GM23338 (cell line): ENCODE data around the gene SRSF3. TPM values are rescaled to one million over a fixed set of nuclear protein-coding genes. Genes with fewer than 3 reads are reported as not detected.
A peak's percentile ranks its signal among the peaks of the same experiment; 100 is the strongest.

Source experiments
- ATAC-seq: fragments of 200-7000 bp; cut with Tn5 transposase; 3 replicates; pipeline ENCODE4 v1.9.1; 2020
- DNase-seq: peaks from one replicate; pipeline ENCODE4 v3.0.0-alpha.2; 2015; ENCODE audit warnings: low spot score
- H2AFZ ChIP-seq: fragments of 200-600 bp; sonication (generic); 2 replicates; pipeline ENCODE4 v1.8.0; 2016; ENCODE audit warnings: antibody characterized with exemption, mild to moderate bottlenecking, moderate library complexity
- H3F3A ChIP-seq: fragments of 200-600 bp; sonication (generic); replicated peaks from 2 replicates; pipeline ENCODE4 v1.8.0; 2017; ENCODE audit warnings: antibody characterized with exemption, mixed run types, low read depth
- H3K27ac ChIP-seq: fragments of 200-600 bp; sonication (generic); 2 replicates; pipeline ENCODE4 v1.6.1; 2016; ENCODE audit warnings: low read depth
- H3K27me3 ChIP-seq: fragments of 200-600 bp; sonication (generic); 2 replicates; pipeline ENCODE4 v1.8.0; 2016; ENCODE audit warnings: mild to moderate bottlenecking, mixed run types, moderate library complexity; ENCODE audit not compliant: insufficient read depth
- H3K36me3 ChIP-seq: fragments of 200-600 bp; sonication (generic); 2 replicates; pipeline ENCODE4 v1.8.0; 2016; ENCODE audit warnings: mild to moderate bottlenecking; ENCODE audit not compliant: insufficient read depth
- H3K4me1 ChIP-seq: fragments of 200-600 bp; sonication (generic); 2 replicates; pipeline ENCODE4 v1.8.0; 2016; ENCODE audit warnings: mild to moderate bottlenecking, moderate library complexity; ENCODE audit not compliant: insufficient read depth
- H3K4me2 ChIP-seq: fragments of 200-600 bp; sonication (generic); 2 replicates; pipeline ENCODE4 v1.7.1; 2017; ENCODE audit warnings: mixed run types
- H3K4me3 ChIP-seq: fragments of 200-600 bp; sonication (generic); 2 replicates; pipeline ENCODE4 v1.6.1; 2016; ENCODE audit warnings: mixed run types
- H3K79me2 ChIP-seq: fragments of 200-600 bp; sonication (generic); replicated peaks from 2 replicates; pipeline ENCODE4 v1.8.0; 2017; ENCODE audit warnings: mild to moderate bottlenecking; ENCODE audit not compliant: insufficient read depth
- H3K9me2 ChIP-seq: fragments of 200-600 bp; sonication (generic); 2 replicates; pipeline ENCODE4 v1.8.0; 2017; ENCODE audit not compliant: insufficient read depth
- H4K20me1 ChIP-seq: fragments of 200-600 bp; sonication (generic); replicated peaks from 2 replicates; pipeline ENCODE4 v1.8.0; 2017; ENCODE audit warnings: mild to moderate bottlenecking; ENCODE audit not compliant: insufficient read depth
- H3K27ac Mint-ChIP-seq: 2 replicates; pipeline ENCODE4 v1.8.0; 2020; ENCODE audit warnings: inconsistent platforms, mild to moderate bottlenecking, moderate library complexity, mixed read lengths
- H3K27me3 Mint-ChIP-seq: 3 replicates; pipeline ENCODE4 v1.8.0; 2022; ENCODE audit warnings: low read depth, mild to moderate bottlenecking, moderate library complexity, mixed read lengths, inconsistent platforms; ENCODE audit not compliant: insufficient read depth, poor library complexity
- H3K36me3 Mint-ChIP-seq: 3 replicates; pipeline ENCODE4 v1.8.0; 2021; ENCODE audit warnings: low read depth, mild to moderate bottlenecking, inconsistent platforms, moderate library complexity, mixed read lengths
- H3K4me1 Mint-ChIP-seq: 3 replicates; pipeline ENCODE4 v1.8.0; 2020; ENCODE audit warnings: mild to moderate bottlenecking, inconsistent platforms, mixed read lengths
- H3K4me3 Mint-ChIP-seq: 3 replicates; pipeline ENCODE4 v1.8.0; 2021; ENCODE audit warnings: moderate library complexity, mild to moderate bottlenecking, inconsistent platforms, mixed read lengths
- H3K9me3 Mint-ChIP-seq: 3 replicates; pipeline ENCODE4 v1.8.0; 2020; ENCODE audit warnings: moderate library complexity, mild to moderate bottlenecking, inconsistent platforms, mixed read lengths
- CREB1 ChIP-seq: fragments of 250-450 bp; sonication (Bioruptor Pico); IDR thresholded peaks from 2 replicates; pipeline ENCODE4 v1.5.0; 2020; ENCODE audit warnings: low read depth, mild to moderate bottlenecking, moderate library complexity
- CTCF ChIP-seq, 2 experiments: fragments of 200-600 bp in 1 of 2; sonication (generic) in 1 of 2; conservative IDR thresholded peaks; 2 replicates each; pipeline versions ENCODE4 v1.5.1 to v1.6.1; 2016 to 2017; ENCODE audit warnings: antibody characterized with exemption in 2 of 2, low read depth in 2 of 2, mild to moderate bottlenecking in 2 of 2, moderate library complexity in 1 of 2
- EZH2 ChIP-seq: fragments of 200-600 bp; sonication (generic); IDR thresholded peaks from one replicate; pipeline ENCODE4 v1.8.0; 2017; ENCODE audit warnings: antibody characterized with exemption, mild to moderate bottlenecking, low read depth; ENCODE audit not compliant: unreplicated experiment
- EZH2phosphoT487 ChIP-seq: fragments of 200-600 bp; sonication (generic); IDR thresholded peaks from one replicate; pipeline ENCODE4 v1.8.1; 2018; ENCODE audit warnings: antibody characterized with exemption; ENCODE audit not compliant: unreplicated experiment
- JUNB ChIP-seq: IDR thresholded peaks from one replicate; pipeline ENCODE4 v1.6.1; 2016; ENCODE audit warnings: antibody characterized with exemption; ENCODE audit not compliant: unreplicated experiment
- NANOG ChIP-seq: IDR thresholded peaks from 2 replicates; pipeline ENCODE4 v1.6.1; 2016; ENCODE audit warnings: antibody characterized with exemption, borderline replicate concordance
- POLR2AphosphoS5 ChIP-seq: IDR thresholded peaks from 2 replicates; pipeline ENCODE4 v1.6.1; 2016; ENCODE audit warnings: antibody characterized with exemption, low read depth
- REST ChIP-seq: IDR thresholded peaks from one replicate; pipeline ENCODE4 v1.6.1; 2018; ENCODE audit warnings: antibody characterized with exemption; ENCODE audit not compliant: unreplicated experiment
- STAT1 ChIP-seq: IDR thresholded peaks from one replicate; pipeline ENCODE4 v1.6.1; 2016; ENCODE audit warnings: antibody characterized with exemption; ENCODE audit not compliant: unreplicated experiment
- ZNF114 ChIP-seq: fragments of 250-450 bp; sonication (Bioruptor Pico); IDR thresholded peaks from 2 replicates; pipeline ENCODE4 v1.5.0; 2020; ENCODE audit warnings: mild to moderate bottlenecking, moderate library complexity
- ZNF462 ChIP-seq: fragments of 250-450 bp; sonication (Bioruptor Pico); IDR thresholded peaks from 2 replicates; pipeline ENCODE4 v1.5.0; 2020; ENCODE audit warnings: mild to moderate bottlenecking, moderate library complexity
- polyA plus RNA-seq: library from polyadenylated mRNA; unstranded; fragments of >200 nt; fragmentation: Nextera tagmentation; extraction: Ambion mirVana; gene quantifications from 2 replicates; pipeline ENCODE4 v1.2.1, GENCODE V29; 2016
- total RNA-seq: library from RNA; depleted of rRNA; stranded (reverse); fragments of >200 nt; shearing (Covaris generic); gene quantifications from 2 replicates; pipeline ENCODE4 v1.2.3, GENCODE V29; 2014

The SRSF3 gene
- total and polyA plus RNA-seq, 2 experiments from 2014 or later, result 436 to 655 TPM

- TF ChIP-seq REST, result no peak
- TF ChIP-seq ZNF114 (CRISPR knock-in tag), result no peak
Measured at GRCh38 chr6:36559011-36559793, 35.0 kb upstream of the SRSF3 start (continued).

- Mint-ChIP-seq H3K27ac (no peak overlapping the region), H3K4me1 (no peaks in the 10 kb centered on the region; the same call in 2 of the 3 replicates), H3K27me3 (peaks cover 5% of the 10 kb centered on the region), H3K9me3 (no peaks in the 10 kb centered on the region), H3K36me3 (no peaks in the 10 kb centered on the region), H3K4me3 (no peak overlapping the region; the same call in 2 of the 3 replicates)
- Histone ChIP-seq H3K9me2 (no peaks in the 10 kb centered on the region), H3F3A (no peaks in the 10 kb centered on the region), H4K20me1 (no peaks in the 10 kb centered on the region), H3K36me3 (no peaks in the 10 kb centered on the region), H3K27ac (no peak overlapping the region), H3K79me2 (no peaks in the 10 kb centered on the region), H3K27me3 (no peaks in the 10 kb centered on the region), H3K4me3 (no peak overlapping the region), H3K4me1 (no peaks in the 10 kb centered on the region), H2AFZ (peak overlapping the region; percentile 38; the same call in 1 of the 2 replicates), H3K4me2 (no peak overlapping the region)
- DNase-seq, result no peak
- no peak; the same call in 2 of the 3 replicates for ATAC-seq
- TF ChIP-seq ZNF462 (CRISPR knock-in tag), result no peak
- TF ChIP-seq EZH2phosphoT487, result no peak
- no peak for TF ChIP-seq NANOG
- no peak for TF ChIP-seq JUNB
- no peak for TF ChIP-seq STAT1
- no peak for TF ChIP-seq EZH2
- TF ChIP-seq CTCF (conservative IDR thresholded peaks at IDR 0.05; ENCODE audit: low read depth in 2 of 2), result no peak; a peak in 1 of 4 replicates
- TF ChIP-seq POLR2AphosphoS5, result no peak
- no peak for TF ChIP-seq CREB1 (CRISPR knock-in tag)
Measured at GRCh38 chr6:36560822-36561221, 33.3 kb upstream of the SRSF3 start.
